ENCODE data around the gene KCNC4.

The KCNC4 gene

DNA sequence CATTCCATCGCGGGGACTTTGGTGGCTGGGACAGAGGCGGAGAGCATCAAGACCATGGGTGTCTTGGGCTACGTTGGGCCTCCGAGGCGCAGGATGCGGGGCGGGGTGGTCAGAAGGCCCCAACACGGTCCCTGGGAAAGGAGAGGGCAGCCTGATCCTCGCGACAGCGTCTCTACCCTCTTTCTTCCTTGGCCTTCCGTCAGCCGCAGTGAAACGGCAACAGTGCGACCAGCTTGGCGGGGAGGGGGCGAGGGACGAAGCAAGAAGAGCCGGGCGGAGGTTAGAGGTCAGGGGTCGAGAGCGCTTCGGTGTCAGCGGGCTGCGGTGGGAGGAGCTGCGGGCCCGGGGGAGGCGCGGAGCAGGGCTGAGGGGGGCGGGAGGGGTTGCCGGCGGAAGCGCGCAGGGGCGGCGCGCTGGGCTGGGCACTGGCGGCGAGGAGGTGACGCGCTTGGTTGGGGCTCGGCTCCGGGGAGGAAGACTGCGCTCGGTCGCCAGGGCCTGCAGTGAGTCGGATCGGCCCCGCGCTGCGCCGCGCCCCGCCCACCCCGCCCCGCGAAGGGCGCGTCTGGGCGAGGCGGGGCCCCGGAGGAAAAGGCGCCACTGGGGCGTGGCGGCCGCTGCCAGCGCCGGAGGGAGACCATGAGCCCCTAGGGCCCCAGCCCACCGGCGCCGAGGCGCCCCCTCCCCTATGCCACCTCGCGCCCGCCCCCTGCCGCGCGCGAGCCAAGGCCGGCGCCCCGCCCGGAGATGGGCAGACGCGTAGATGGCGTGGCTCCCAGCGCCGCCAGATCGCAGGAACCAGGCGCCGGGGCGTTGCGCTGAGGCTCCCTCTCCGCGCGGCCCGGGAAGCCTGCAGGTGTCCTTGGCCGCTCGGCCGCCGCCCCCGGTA, at the start of gene KCNC4:
KCNC4 (plus strand) TSS at position 600 of the 889 bp plus-strand sequence. CDS start 1,186 bp downstream, outside the sequence.
- peak; percentile 80 to 87 for DNase-seq (ENCODE audit: low read depth in 2 of 2)

- DNase-seq (ENCODE audit: low read depth in 2 of 2) = no peak
Observed at GRCh38 chr1:110160538-110161100, 49.5 kb upstream of the KCNC4 start.

- DNase-seq (ENCODE audit: low read depth in 2 of 2) = no peak
Observed at GRCh38 chr1:110161165-110161564, 48.9 kb upstream of the KCNC4 start.

DNA sequence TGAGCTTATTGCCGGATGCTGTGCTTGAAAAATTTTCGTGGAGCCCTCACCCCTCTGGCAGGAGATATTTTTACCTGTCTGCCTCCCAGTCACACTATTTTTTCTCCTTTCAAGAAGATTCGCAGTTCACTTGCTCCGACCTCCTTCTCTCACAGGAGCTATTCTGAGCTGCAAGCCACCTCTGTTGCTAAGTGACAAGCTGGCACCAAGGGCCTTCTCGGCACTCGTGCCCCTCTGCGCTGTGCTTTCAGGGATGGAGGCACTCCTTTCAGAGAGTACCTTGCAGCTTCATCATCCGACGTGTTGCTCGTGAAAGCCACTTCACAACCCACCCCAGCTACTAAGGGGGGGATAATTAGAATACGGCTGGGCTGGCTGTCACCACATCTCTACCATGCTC, 48.3 kb upstream of the KCNC4 start:
- DNase-seq (ENCODE audit: low read depth in 2 of 2) = no peak

- DNase-seq (ENCODE audit: low read depth in 2 of 2) = no peak
Observed at GRCh38 chr1:110163591-110163990, 46.5 kb upstream of the KCNC4 start.

DNA sequence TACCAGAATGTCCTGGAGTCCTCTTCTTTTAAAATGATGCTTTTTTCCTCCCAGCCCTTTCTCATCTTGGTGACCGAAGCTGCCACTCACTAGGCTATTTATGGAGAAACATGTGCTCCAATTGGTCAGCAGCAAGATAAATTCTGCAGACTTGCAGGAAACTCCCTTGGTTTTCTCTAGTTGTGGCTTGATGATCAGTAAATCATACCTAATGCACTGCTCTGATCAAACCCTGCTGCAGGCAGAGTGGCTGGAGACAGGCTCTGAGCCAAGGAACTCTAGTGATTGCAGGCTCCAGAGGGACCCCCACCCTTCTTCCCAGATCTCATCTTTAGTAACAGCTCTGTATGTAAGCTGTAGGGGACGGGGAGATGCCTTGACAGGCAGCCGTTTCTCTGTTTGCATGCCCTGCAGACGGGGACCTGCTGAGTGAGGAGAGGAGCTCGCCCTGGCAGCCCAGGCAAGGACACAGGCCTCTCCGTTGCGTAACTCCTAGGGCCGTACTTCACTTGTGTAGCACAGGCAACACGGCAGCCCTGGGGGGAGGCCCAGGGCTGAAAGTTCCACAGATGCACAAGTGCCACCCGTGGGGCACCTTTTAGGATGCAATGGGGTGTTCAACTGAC, 45.3 kb upstream of the KCNC4 start:
- DNase-seq (ENCODE audit: low read depth in 2 of 2) = no peak

- DNase-seq (ENCODE audit: low read depth in 2 of 2) = no peak
Observed at GRCh38 chr1:110165761-110166231, 44.3 kb upstream of the KCNC4 start.

GRCh38 chr1:110166861-110167260, 43.3 kb upstream of the KCNC4 start:
- DNase-seq (ENCODE audit: low read depth in 2 of 2) = no peak

GRCh38 chr1:110170766-110171733, 39.1 kb upstream of the KCNC4 start:
- DNase-seq (ENCODE audit: low read depth in 2 of 2) = no peak

DNA sequence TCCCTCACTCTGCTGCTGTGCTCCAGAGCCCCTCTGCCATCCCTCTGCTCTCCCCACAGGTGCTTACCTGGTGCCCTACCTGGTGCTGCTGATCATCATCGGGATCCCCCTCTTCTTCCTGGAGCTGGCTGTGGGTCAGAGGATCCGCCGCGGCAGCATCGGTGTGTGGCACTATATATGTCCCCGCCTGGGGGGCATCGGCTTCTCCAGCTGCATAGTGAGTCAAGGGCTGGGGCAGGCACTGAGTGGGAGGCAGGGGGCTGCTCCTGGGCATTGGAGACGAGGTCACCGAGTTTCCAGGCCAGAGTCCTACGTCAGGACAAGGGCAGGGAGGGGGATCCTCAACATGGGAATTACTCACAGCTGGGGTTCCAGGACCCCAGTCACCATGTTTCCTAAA, 38.1 kb upstream of the KCNC4 start:
- no peak for DNase-seq (ENCODE audit: low read depth in 2 of 2)

GRCh38 chr1:110173466-110174105, 36.5 kb upstream of the KCNC4 start:
- no peak for DNase-seq (ENCODE audit: low read depth in 2 of 2)

DNA sequence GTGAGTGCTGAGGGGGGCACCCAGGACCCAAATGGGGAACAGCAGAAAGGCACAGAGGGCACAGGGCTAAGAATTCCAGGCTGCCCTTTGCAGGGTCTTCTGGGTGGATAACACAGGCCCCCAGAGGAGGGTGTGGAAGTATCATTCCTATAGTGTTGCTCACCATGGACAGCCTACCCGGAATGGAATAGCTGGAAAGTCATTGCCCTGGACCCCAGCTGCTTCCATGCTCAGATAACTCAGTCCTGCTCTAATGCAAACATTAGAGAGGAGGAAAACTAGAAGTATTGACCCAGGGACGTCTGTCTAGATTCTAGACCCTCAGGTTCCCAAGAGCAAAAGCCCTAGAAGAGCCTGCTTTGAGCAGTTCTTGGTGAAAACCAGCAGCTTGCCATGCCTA, 35.2 kb upstream of the KCNC4 start:
- no peak for DNase-seq (ENCODE audit: low read depth in 2 of 2)

DNA sequence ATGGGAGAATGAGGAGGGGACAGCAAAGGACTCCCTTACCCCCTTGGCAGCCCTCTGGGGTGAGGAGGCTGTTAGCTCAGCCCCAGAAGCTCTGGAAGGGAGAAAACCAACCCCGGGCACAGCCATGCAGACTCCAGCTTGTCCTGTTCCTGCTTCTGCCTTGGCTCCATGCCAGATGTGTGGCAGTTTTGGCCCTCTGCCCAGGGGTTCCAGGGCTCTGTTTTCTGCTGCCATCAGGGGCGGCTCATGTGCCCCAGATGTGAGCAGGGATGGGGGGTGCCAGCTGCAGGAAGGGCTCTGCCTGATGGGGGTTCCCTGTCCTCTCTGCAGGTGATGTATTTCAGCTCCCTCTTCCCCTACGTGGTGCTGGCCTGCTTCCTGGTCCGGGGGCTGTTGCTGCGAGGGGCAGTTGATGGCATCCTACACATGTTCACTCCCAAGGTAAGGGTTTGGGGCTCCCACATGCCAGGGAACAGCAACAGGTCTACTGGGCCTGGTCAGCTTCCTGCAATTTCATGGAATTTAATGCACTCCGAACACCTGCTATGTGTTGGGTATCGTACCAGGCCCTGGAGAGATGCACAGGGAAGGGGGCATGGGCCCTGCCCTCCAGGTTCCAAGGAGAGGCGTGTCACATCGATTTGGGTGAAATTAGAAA, 33.7 kb upstream of the KCNC4 start:
- DNase-seq (ENCODE audit: low read depth in 2 of 2) = no peak

DNA sequence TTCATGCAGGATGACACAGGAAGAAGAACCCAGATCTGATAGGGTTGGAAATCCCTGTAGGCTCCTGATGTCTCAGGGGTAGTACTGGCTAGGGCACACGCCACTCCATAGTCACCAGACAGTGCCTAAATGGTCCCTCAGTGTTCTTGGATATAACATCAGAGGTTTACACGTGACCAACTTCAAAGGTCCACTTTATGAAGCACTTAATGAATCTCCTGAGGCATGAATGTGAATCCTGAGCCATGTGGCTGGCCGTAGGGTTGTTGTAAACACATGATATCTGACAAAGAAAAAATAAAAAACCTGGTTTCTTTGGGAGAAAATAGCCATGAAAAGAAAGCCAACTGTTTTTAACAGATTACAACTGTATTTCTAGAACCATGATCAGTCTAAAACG, 32.3 kb upstream of the KCNC4 start:
- DNase-seq (ENCODE audit: low read depth in 2 of 2) = no peak

- DNase-seq (ENCODE audit: low read depth in 2 of 2) = no peak
Observed at GRCh38 chr1:110183642-110184167, 26.4 kb upstream of the KCNC4 start.

GRCh38 chr1:110184446-110184845, 25.7 kb upstream of the KCNC4 start:
- DNase-seq (ENCODE audit: low read depth in 2 of 2) = no peak

DNA sequence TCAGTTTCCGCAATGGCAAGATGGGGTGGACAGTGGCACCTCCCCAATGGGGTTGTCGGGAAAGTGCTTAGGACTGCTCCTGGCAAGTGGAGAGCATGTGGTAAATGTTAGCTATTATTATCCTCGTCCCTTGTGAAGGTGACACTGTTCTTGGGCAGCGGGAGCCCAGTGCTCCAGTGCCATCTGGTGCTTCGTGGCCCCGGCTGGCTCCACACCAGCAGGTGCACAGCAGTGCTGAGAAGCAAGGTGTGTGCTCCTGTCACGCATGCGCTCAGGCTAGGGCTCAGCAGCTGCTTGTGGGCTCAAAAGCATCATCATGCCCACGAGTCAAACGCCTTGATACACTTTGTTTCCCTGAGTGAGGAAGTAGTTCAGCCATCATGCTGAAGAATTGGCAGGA, 24.9 kb upstream of the KCNC4 start:
- no peak for DNase-seq (ENCODE audit: low read depth in 2 of 2)

DNA sequence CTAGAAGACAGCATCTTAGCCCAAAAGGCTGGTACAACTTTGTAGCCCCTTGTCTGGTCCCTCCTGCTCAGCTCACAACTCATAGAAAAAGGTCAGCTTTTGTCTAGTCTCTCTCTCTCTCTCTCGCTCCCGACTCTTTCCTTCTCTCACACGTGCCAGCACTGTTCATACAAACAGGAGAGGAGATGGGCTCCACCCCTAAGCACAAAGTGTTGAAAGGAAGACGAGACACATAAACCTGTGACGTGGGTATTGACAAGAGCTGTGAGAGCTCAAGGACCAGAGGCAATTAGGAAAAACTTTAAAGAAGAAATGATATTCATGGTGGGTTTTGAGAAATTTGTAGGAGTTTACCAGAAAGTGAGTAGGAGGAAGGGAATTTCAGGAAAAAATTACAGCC, 23.6 kb upstream of the KCNC4 start:
- DNase-seq (ENCODE audit: low read depth in 2 of 2) = no peak

DNA sequence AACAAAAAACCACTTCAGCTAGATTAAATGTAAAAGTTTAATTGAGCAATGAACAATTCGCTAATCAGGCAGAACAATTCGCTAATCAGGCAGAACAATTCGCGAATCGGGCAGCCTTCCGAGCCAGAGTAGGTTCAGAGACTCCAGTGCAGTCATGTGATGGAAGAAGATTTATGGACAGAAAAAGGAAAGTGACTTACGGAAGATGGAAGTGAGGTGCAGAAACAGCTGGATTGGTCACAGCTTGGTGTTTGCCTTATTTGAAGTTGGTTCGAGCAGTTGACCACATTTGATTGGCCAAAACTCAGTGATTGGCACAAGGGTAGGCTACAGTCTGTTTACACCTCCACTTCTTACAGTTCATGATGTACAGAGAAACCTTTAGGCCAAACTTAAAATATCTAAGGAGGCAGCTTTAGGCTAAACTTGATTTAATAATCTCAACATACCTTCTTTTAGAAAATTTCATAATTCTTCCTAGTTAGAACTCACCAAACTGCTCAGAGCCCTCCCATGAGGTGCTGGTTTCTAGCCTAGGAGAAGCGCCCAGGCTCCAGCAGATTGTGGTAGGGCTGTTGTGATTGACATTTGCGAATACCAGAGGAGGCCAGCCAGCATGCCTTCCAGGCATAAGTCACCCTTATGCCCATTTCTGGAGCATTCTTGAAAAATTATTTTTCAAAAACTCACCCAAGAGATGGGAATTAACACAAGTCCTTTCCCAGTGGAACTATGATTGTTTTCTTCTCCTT, 22.8 kb upstream of the KCNC4 start:
- DNase-seq (ENCODE audit: low read depth in 2 of 2) = no peak
